Stomach (tissue), 9 donors: ENCODE data around the gene CLEC7A. TPM values are rescaled to one million over a fixed set of nuclear protein-coding genes. Genes with fewer than 3 reads are reported as not detected.

Source experiments
- DNase-seq, 2 donors: peaks; one replicate each; pipeline versions ENCODE4 v3.0.0 to v3.0.0-alpha.2; 2013 to 2019
- H3K27ac ChIP-seq, 5 donors: fragments of 200-600 bp in 4 of 5; sonication (generic) in 4 of 5; one replicate each; pipeline ENCODE4 v1.5.1; 2013 to 2019; ENCODE audit warnings: mild to moderate bottlenecking in 1 of 5, moderate library complexity in 1 of 5
- H3K27me3 ChIP-seq, 3 donors: fragments of 200-600 bp; sonication (generic); one replicate each; pipeline ENCODE4 v1.5.1; 2017 to 2019; ENCODE audit warnings: mixed run types in 1 of 3
- H3K36me3 ChIP-seq, 4 donors: fragments of 200-600 bp; sonication (generic); 1 replicate in 3 of 4; 2 replicates in 1 of 4; pipeline ENCODE4 v1.5.1; 2016 to 2019
- H3K4me1 ChIP-seq, 4 donors: fragments of 200-600 bp; sonication (generic); one replicate each; pipeline ENCODE4 v1.5.1; 2016 to 2019
- H3K4me3 ChIP-seq, 4 donors: fragments of 200-600 bp; sonication (generic) in 3 of 4; one replicate each; pipeline ENCODE4 v1.5.1; 2016 to 2019; ENCODE audit warnings: mild to moderate bottlenecking in 1 of 4
- H3K9me3 ChIP-seq, 4 donors: fragments of 200-600 bp; sonication (generic); one replicate each; pipeline ENCODE4 v1.5.1; 2016 to 2019
- EP300 ChIP-seq: sonication (generic); formaldehyde crosslinking; IDR thresholded peaks from one replicate; pipeline ENCODE4 v1.6.1; 2017; ENCODE audit warnings: antibody characterized with exemption
- POLR2A ChIP-seq, 4 donors: fragments of 450-650 bp; IDR thresholded peaks; one replicate each; pipeline ENCODE4 v1.6.1; 2016; ENCODE audit warnings: antibody characterized with exemption in 4 of 4, control low read depth in 2 of 4, mild to moderate bottlenecking in 1 of 4, moderate library complexity in 1 of 4
- POLR2AphosphoS5 ChIP-seq, 3 donors: sonication (generic); formaldehyde crosslinking; IDR thresholded peaks; one replicate each; pipeline ENCODE4 v1.6.1; 2016; ENCODE audit warnings: antibody characterized with exemption in 3 of 3
- WGBS, 5 donors: extraction: QIAGEN DNeasy Blood & Tissue Kit in 3 of 5; methylation state at CpG; one replicate each; pipeline versions ENCODE4 v1.1.5 to v1.1.7; 2013 to 2018; 5-methylcytosine and 5-hydroxymethylcytosine counted together
- intact Hi-C: fragments of 100-400 bp; cut with DNase I; formaldehyde crosslinking; loops from one replicate; pipeline ENCODE4 v1.15.1; 2023; ENCODE audit warnings: low total_unique reads
- polyA plus RNA-seq, 3 donors: library from polyadenylated mRNA; stranded (reverse); fragments of 200-250 nt; gene quantifications; one replicate each; pipeline ENCODE4 v1.2.3, GENCODE V29; 2013
- total RNA-seq, 5 donors: library from RNA; depleted of rRNA; stranded (reverse); fragments of >200 nt; gene quantifications; one replicate each; pipeline versions ENCODE4 v1.1.0 to v1.2.3, GENCODE V29; 2014 to 2016
- TF ChIP-seq, protein P1 (sequence below), 7 experiments: fragments of 450-650 bp in 4 of 7; fragments of 200-600 bp in 3 of 7; sonication (generic) in 3 of 7; IDR thresholded peaks; one replicate each; pipeline ENCODE4 v1.5.1; 2016 to 2019; ENCODE audit warnings: antibody characterized with exemption in 7 of 7, control low read depth in 2 of 7, mild to moderate bottlenecking in 1 of 7
- donor health status: healthy with polysubstance abuse.
- donor health status: Bipolar disorder and iron deficiency.
- donor health status: healthy.

Gene CLEC7A
- total and polyA plus RNA-seq, 8 donors: 0.87 to 20.1 (median 4.2) TPM; not detected in 1

DNA sequence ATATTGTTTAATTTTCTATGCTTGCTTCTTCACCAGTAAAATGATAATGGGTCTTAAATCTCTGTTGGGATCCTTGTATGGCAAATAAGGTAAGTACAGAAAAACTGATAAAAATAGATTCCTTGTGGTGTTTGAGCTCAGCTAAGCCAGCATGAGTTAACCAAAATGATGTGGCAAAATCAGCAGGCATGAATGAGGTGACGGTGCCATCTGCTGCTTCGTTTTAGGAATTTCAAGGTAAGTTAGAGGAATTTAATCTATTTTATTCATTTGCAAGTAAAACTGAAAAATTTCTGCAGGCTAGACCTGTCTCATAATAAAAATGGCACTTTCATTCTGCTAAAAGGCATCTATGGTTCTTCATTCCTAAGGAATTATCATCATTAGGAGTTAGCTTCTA is 10.0 kb upstream of the CLEC7A start:
- Histone ChIP-seq H3K4me3 (no peak overlapping the region), H3K36me3 (no peaks in the 10 kb centered on the region), H3K27me3 (no peaks in the 10 kb centered on the region), H3K4me1 (no peaks in the 10 kb centered on the region), H3K9me3 (no peaks in the 10 kb centered on the region), H3K27ac (no peak overlapping the region)
- WGBS, 5 donors: 14 to 22% (median 17%) methylated on average over 2 of the region's 2 CpGs
- DNase-seq: peak in 1 of 2 donors; percentile 80
- intact Hi-C loops: no loop called here
- TF ChIP-seq POLR2A (IDR thresholded peaks at IDR 0.05) (no peak), EP300 (no peak), POLR2AphosphoS5 (IDR thresholded peaks at IDR 0.05) (no peak)
- TF ChIP-seq, protein P1, sequence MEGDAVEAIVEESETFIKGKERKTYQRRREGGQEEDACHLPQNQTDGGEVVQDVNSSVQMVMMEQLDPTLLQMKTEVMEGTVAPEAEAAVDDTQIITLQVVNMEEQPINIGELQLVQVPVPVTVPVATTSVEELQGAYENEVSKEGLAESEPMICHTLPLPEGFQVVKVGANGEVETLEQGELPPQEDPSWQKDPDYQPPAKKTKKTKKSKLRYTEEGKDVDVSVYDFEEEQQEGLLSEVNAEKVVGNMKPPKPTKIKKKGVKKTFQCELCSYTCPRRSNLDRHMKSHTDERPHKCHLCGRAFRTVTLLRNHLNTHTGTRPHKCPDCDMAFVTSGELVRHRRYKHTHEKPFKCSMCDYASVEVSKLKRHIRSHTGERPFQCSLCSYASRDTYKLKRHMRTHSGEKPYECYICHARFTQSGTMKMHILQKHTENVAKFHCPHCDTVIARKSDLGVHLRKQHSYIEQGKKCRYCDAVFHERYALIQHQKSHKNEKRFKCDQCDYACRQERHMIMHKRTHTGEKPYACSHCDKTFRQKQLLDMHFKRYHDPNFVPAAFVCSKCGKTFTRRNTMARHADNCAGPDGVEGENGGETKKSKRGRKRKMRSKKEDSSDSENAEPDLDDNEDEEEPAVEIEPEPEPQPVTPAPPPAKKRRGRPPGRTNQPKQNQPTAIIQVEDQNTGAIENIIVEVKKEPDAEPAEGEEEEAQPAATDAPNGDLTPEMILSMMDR (IDR thresholded peaks at IDR 0.05): peak in 3 of 7 experiments; percentile 9 to 27 (median 25)

DNA sequence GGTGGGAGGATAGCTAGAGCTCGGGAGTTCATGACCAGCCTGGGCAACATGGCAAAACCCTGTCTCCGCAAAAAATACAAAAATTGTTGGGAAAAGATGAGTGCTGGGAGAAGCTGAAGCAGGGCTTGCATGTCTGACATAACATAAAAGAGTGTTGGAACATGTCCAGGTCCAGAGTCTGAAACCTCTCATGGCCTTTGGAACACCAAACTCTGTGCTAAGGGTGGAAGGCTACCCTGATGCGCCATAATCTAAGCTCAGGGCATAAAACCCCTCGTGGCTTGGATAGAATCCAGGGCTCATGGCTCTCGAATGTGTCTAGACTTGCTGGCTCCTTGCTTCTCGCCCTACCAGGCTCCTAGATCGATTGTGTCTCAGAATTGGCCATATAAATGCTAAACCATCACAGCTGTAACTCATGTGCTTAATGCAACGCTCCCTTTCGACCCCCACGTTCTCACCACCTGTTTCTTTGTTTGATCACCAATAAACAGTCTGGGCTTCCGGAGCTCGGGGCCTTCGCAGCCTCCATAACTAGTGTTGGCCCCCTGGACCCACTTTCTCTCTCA is 6.7 kb upstream of the CLEC7A start:
- no peak for DNase-seq
- TF ChIP-seq, protein P1 (IDR thresholded peaks at IDR 0.05): no peak
- no peak for TF ChIP-seq POLR2AphosphoS5 (IDR thresholded peaks at IDR 0.05)
- no peak for TF ChIP-seq POLR2A (IDR thresholded peaks at IDR 0.05)
- TF ChIP-seq EP300: no peak
- no peaks in the 10 kb centered on the region for H3K9me3 ChIP-seq
- H3K36me3 ChIP-seq: no peaks in the 10 kb centered on the region
- no peaks in the 10 kb centered on the region for H3K4me1 ChIP-seq
- intact Hi-C loops: no loop called here
- H3K27ac ChIP-seq: no peak overlapping the region
- WGBS, 5 donors: 77 to 83% (median 81%) methylated on average over 13 of the region's 13 CpGs
- no peaks in the 10 kb centered on the region for H3K27me3 ChIP-seq
- no peak overlapping the region for H3K4me3 ChIP-seq

DNA sequence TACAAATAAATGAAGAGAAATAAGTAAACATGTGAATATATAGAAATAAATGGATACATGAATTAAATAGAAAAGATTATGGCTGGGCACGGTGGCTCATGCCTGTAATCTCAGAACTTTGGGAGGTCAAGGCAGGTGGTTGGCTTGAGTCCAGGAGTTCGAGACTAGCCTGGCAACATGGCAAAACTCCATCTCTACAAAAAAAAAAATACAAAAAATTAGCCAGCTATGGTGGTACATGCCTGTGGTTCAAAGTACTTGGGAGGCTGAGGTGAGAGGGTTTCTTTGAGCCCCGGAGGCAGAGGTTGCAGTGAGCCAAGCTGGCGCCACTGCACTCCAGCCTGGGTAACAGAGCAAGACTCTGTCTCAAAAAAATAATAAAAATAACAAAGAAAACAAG is 5.1 kb upstream of the CLEC7A start:
- Histone ChIP-seq H3K4me1 (no peaks in the 10 kb centered on the region), H3K9me3 (no peaks in the 10 kb centered on the region), H3K4me3 (no peak overlapping the region), H3K36me3 (no peaks in the 10 kb centered on the region), H3K27ac (no peak overlapping the region), H3K27me3 (no peaks in the 10 kb centered on the region)
- DNase-seq: no peak
- intact Hi-C loops: no loop called here
- WGBS, 5 donors: 56 to 64% (median 59%) methylated on average over 4 of the region's 4 CpGs
- no peak for TF ChIP-seq POLR2A (IDR thresholded peaks at IDR 0.05)
- no peak for TF ChIP-seq POLR2AphosphoS5 (IDR thresholded peaks at IDR 0.05)
- TF ChIP-seq, protein P1 (IDR thresholded peaks at IDR 0.05): no peak
- no peak for TF ChIP-seq EP300

DNA sequence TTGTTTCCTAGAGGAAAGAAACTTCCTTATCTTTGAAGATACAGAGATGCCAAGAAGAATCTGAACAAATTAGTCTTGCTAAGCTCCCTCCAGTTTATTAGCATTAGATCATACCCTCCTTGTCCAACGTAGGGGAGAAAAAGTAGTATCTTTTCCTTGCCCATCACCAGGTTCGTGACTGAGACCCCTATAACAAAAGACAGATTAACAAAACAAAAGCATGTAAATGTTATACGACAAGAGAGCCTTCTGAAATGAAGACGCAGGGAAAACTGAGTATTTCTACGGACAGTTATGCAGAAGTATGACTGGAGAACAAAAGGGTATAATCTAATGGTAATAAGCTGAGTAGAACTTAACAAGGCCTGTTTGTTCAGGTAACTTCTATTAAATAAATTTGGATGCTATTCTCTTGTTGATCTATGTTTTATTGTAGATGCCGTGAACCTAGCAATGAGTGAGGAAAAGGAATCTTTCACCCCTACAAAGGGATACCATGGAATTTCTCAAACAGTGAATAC is 2.9 kb upstream of the CLEC7A start:
- TF ChIP-seq POLR2A (IDR thresholded peaks at IDR 0.05): no peak
- no peak for TF ChIP-seq POLR2AphosphoS5 (IDR thresholded peaks at IDR 0.05)
- TF ChIP-seq EP300: no peak
- TF ChIP-seq, protein P1 (IDR thresholded peaks at IDR 0.05): no peak
- Histone ChIP-seq H3K36me3 (no peaks in the 10 kb centered on the region), H3K9me3 (no peaks in the 10 kb centered on the region), H3K4me3 (no peak overlapping the region), H3K4me1 (no peaks in the 10 kb centered on the region), H3K27me3 (no peaks in the 10 kb centered on the region), H3K27ac (no peak overlapping the region)
- no peak for DNase-seq
- WGBS, 5 donors: 67 to 76% (median 71%) methylated on average over 6 of the region's 6 CpGs
- intact Hi-C loops: no loop called here
